K562 (cell line): ENCODE results near the gene ERMARD. TPM values are rescaled to one million over a fixed set of nuclear protein-coding genes. Genes with fewer than 3 reads are reported as not detected.
A peak's percentile ranks its signal among the peaks of the same experiment; 100 is the strongest.

Experiments used
- CAMTA2 ChIP-seq: fragments of 250-450 bp; sonication (Bioruptor Pico); conservative IDR thresholded peaks from 2 replicates; pipeline ENCODE4 v1.5.1; 2022
- CREB3 ChIP-seq: fragments of 450-650 bp; conservative IDR thresholded peaks from 2 replicates; pipeline ENCODE4 v1.6.1; 2016; ENCODE audit warnings: missing genetic modification characterization, low read depth, mild to moderate bottlenecking, missing compliant biosample characterization, moderate library complexity
- ILF3 ChIP-seq: fragments of 450-650 bp; IDR thresholded peaks from 2 replicates; pipeline ENCODE4 v1.6.1; 2018; ENCODE audit warnings: antibody characterized with exemption, mild to moderate bottlenecking, moderate library complexity, borderline replicate concordance
- KDM1A ChIP-seq, 2 experiments: fragments of 450-650 bp; IDR thresholded peaks; 2 replicates each; pipeline ENCODE4 v1.6.1; 2016; ENCODE audit warnings: mild to moderate bottlenecking in 2 of 2
- MCM5 ChIP-seq: fragments of 450-650 bp; IDR thresholded peaks from 2 replicates; pipeline ENCODE4 v1.6.1; 2016; ENCODE audit warnings: low read depth
- POLR2AphosphoS2 ChIP-seq: IDR thresholded peaks from 2 replicates; pipeline ENCODE4 v1.6.1; 2012; ENCODE audit warnings: low read length, improper control_type of control experiment
- RBM34 ChIP-seq: fragments of 200-400 bp; formaldehyde crosslinking; IDR thresholded peaks from 2 replicates; pipeline ENCODE4 v1.6.1; 2018; ENCODE audit warnings: low read length, borderline replicate concordance; ENCODE audit not compliant: insufficient read depth
- RFX7 ChIP-seq: fragments of 250-450 bp; sonication (Bioruptor Pico); IDR thresholded peaks from 2 replicates; pipeline ENCODE4 v1.5.1; 2021; ENCODE audit warnings: mild to moderate bottlenecking
- RUNX1 ChIP-seq: sonication (generic); IDR thresholded peaks from 2 replicates; pipeline ENCODE4 v1.6.1; 2016; ENCODE audit warnings: antibody characterized with exemption, low read depth
- SOX6 ChIP-seq: fragments of 450-650 bp; IDR thresholded peaks from 2 replicates; pipeline ENCODE4 v1.6.1; 2014; ENCODE audit warnings: mild to moderate bottlenecking
- XRCC4 ChIP-seq: IDR thresholded peaks from one replicate; pipeline ENCODE4 v1.6.1; 2011; ENCODE audit not compliant: insufficient read depth, insufficient read length; ENCODE audit errors: extremely low read depth
- ZFP1 ChIP-seq: fragments of 450-650 bp; formaldehyde crosslinking; IDR thresholded peaks from 2 replicates; pipeline ENCODE4 v1.4.0; 2020; ENCODE audit warnings: mild to moderate bottlenecking, mixed read lengths
- ZNF589 ChIP-seq: fragments of 200-800 bp; sonication (Bioruptor generic); IDR thresholded peaks from 2 replicates; pipeline ENCODE4 v1.6.1; 2016; ENCODE audit warnings: low read depth, missing genetic modification characterization, missing compliant biosample characterization
- ZNF75A ChIP-seq: fragments of 450-650 bp; formaldehyde crosslinking; IDR thresholded peaks from 2 replicates; pipeline ENCODE4 v1.4.0; 2020; ENCODE audit warnings: mild to moderate bottlenecking
- ZNF764 ChIP-seq: fragments of 250-450 bp; sonication (Bioruptor Pico); IDR thresholded peaks from 2 replicates; pipeline ENCODE4 v1.4.0; 2020; ENCODE audit warnings: low read depth, mild to moderate bottlenecking, moderate library complexity
- polyA plus RNA-seq, 8 experiments: library from polyadenylated mRNA; depleted of rRNA in 4 of 8; stranded (reverse) in 5 of 8; unstranded in 3 of 8; fragments of >200 nt; fragmentation: Nextera tagmentation in 2 of 8; fragmentation: Illumina TruSeq in 1 of 8; extraction: Ambion mirVana in 2 of 8; extraction: Trizol in 1 of 8; gene quantifications; 2 replicates each; pipeline versions ENCODE4 v1.2.1 to v1.2.3, GENCODE V29; 2011 to 2014; ENCODE audit warnings: inconsistent platforms in 1 of 8, missing spikeins in 1 of 8
- total RNA-seq, 7 experiments: library from RNA; depleted of rRNA in 6 of 7; stranded (reverse); fragments of >200 nt in 6 of 7; fragmentation: Illumina TruSeq in 2 of 7; extraction: Trizol in 2 of 7; gene quantifications; 2 replicates each; pipeline versions ENCODE4 v1.2.1 to v1.2.3, GENCODE V29; 2011 to 2021; ENCODE audit warnings: low replicate concordance in 1 of 7
- TF ChIP-seq, protein P1 (sequence below): sonication (generic); formaldehyde crosslinking; IDR thresholded peaks from 2 replicates; pipeline ENCODE4 v1.8.0; 2023; ENCODE audit warnings: mild to moderate bottlenecking, missing genetic modification reagents
- TF ChIP-seq, protein P2 (sequence below): sonication (generic); formaldehyde crosslinking; IDR thresholded peaks from 2 replicates; pipeline ENCODE4 v1.8.0; 2022; ENCODE audit warnings: mild to moderate bottlenecking, missing genetic modification reagents, borderline replicate concordance

The ERMARD gene
- total and polyA plus RNA-seq, 9 of the 15 experiments (the other 6 are each of a cell fraction or from before 2014, with no cell fraction given), result 14.5 to 68.6 (median 27.7) TPM

DNA sequence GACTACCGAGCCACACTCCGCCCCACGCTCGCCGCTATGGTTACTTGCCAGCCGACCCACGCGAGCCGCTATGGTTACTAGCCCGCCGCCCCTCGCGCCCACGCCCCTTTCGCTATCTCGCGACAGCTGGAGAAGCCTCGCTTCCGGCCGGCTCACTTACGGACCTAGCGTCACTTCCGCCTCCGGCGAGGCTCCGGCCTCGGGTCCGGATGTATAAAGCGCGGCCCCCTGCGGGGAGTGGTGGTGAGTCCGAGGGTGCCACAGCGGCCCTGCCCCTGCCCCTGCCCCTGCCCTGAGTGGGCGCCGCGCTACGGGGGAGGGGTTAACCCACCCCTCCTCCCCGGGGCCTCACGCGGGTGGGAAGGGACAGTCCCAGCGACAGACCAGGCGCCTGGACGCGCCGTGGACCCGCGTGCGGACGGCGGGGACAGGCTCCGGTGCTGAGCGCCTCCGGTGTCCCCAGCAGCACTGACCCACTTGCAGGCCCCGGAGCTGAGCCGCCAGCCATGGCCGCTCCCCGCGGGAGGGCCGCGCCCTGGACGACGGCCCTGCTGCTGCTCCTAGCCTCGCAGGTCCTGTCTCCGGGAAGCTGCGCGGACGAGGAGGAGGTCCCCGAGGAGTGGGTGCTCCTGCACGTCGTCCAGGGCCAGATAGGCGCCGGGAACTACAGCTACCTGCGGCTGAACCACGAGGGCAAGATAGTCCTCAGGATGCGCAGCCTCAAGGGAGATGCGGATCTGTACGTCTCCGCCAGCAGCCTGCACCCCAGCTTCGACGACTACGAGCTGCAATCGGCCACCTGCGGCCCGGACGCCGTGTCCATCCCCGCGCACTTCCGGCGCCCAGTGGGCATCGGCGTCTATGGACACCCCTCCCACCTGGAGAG lies 49.2 kb upstream of the ERMARD start, which contains the start of the genes C6orf120 and WDR27 (continued):
- TF ChIP-seq CREB3 (tag), result no peak
- TF ChIP-seq RUNX1, result peak; percentile 13; the same call in 1 of the 2 replicates
- no peak for TF ChIP-seq CAMTA2 (CRISPR knock-in tag)
- TF ChIP-seq SOX6, result peak; percentile 35; the same call in 1 of the 2 replicates
- no peak for TF ChIP-seq MCM5
- TF ChIP-seq, protein P1, sequence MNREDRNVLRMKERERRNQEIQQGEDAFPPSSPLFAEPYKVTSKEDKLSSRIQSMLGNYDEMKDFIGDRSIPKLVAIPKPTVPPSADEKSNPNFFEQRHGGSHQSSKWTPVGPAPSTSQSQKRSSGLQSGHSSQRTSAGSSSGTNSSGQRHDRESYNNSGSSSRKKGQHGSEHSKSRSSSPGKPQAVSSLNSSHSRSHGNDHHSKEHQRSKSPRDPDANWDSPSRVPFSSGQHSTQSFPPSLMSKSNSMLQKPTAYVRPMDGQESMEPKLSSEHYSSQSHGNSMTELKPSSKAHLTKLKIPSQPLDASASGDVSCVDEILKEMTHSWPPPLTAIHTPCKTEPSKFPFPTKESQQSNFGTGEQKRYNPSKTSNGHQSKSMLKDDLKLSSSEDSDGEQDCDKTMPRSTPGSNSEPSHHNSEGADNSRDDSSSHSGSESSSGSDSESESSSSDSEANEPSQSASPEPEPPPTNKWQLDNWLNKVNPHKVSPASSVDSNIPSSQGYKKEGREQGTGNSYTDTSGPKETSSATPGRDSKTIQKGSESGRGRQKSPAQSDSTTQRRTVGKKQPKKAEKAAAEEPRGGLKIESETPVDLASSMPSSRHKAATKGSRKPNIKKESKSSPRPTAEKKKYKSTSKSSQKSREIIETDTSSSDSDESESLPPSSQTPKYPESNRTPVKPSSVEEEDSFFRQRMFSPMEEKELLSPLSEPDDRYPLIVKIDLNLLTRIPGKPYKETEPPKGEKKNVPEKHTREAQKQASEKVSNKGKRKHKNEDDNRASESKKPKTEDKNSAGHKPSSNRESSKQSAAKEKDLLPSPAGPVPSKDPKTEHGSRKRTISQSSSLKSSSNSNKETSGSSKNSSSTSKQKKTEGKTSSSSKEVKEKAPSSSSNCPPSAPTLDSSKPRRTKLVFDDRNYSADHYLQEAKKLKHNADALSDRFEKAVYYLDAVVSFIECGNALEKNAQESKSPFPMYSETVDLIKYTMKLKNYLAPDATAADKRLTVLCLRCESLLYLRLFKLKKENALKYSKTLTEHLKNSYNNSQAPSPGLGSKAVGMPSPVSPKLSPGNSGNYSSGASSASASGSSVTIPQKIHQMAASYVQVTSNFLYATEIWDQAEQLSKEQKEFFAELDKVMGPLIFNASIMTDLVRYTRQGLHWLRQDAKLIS (CRISPR knock-in tag), result peak; percentile 92; the same call in 1 of the 2 replicates
- TF ChIP-seq ZNF589, result no peak
- no peak for TF ChIP-seq ZFP1
- no peak for TF ChIP-seq ZNF75A (CRISPR knock-in tag)
- no peak for TF ChIP-seq ZNF764
- TF ChIP-seq POLR2AphosphoS2, result peak; percentile 45; the same call in 1 of the 2 replicates
- no peak for TF ChIP-seq RBM34
- TF ChIP-seq RFX7 (CRISPR knock-in tag), result no peak
- TF ChIP-seq KDM1A (IDR thresholded peaks at IDR 0.05), result no peak
- TF ChIP-seq XRCC4, result no peak
- no peak for TF ChIP-seq ILF3
- TF ChIP-seq, protein P2, sequence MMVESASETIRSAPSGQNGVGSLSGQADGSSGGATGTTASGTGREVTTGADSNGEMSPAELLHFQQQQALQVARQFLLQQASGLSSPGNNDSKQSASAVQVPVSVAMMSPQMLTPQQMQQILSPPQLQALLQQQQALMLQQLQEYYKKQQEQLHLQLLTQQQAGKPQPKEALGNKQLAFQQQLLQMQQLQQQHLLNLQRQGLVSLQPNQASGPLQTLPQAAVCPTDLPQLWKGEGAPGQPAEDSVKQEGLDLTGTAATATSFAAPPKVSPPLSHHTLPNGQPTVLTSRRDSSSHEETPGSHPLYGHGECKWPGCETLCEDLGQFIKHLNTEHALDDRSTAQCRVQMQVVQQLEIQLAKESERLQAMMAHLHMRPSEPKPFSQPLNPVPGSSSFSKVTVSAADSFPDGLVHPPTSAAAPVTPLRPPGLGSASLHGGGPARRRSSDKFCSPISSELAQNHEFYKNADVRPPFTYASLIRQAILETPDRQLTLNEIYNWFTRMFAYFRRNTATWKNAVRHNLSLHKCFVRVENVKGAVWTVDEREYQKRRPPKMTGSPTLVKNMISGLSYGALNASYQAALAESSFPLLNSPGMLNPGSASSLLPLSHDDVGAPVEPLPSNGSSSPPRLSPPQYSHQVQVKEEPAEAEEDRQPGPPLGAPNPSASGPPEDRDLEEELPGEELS (CRISPR knock-in tag), result 0 out of 2 replicates have a peak, but pooled peaks have one; percentile 9
